Kidney capillary endothelial cell (primary cell): ENCODE measurements around the gene C6orf141.

ENCODE experiments used
- DNase-seq: peaks from one replicate; pipeline ENCODE4 v3.0.0-alpha.2; 2018; ENCODE audit warnings: low spot score

Gene C6orf141

GRCh38 chr6:49540614-49541013 lies 9.9 kb upstream of the C6orf141 start:
- no peak for DNase-seq

GRCh38 chr6:49541210-49541724 lies 9.2 kb upstream of the C6orf141 start:
- peak; percentile 60 for DNase-seq

- DNase-seq, result no peak
Observed at GRCh38 chr6:49541936-49542335, 8.5 kb upstream of the C6orf141 start.

- DNase-seq, result no peak
Observed at GRCh38 chr6:49543087-49543858, 7.2 kb upstream of the C6orf141 start.

DNA sequence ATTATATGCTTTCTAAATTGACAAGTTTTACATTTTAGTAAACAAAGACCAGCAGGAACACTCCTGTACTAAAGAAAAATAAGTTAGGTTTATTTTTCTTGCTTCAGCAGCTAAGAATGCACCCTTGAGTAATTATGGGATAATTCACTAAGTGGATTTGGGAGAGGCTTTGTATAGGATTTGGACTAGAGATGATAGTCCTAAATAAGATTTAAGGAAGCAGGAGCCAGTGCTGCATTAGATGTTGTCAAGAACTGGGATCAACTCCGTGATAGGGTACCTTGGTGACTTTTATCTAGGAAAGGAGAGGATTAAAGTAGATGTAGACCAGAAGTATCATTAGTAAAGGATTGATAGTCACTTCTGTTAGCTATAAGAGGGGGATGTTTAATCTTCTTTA lies 4.1 kb upstream of the C6orf141 start:
- no peak for DNase-seq

DNA sequence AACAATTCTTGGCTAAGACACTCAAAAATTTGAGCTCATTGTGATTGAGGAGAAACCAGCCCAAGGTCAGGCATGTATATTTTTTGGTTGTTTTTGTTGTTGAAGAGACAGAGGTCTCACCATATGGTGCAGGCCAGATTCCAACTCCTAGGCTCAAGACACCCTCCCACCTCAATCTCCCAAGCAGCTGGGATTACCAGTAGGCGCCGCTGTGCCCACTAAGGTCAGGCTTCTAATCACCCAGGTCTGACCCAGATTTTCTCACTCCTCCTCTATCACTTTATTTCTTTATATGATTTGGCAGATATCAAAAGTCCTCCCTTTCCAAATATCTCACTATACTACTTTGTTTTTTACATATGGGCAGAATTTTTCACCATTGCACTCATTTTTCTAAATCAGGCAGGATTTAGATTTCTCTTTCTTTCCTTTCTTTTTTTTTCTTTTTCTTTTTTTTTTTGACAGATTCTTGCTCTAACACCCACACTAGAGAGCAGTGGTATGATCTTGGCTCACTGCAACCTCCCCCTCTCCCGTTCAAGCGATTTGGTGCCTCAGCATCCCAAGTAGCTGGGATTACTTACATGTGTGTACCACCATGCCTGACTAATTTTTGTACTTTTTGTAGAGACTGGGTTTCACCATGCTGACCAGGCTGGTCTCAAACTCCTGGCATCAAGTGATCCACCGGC lies 1.7 kb upstream of the C6orf141 start:
- DNase-seq, result no peak

DNA sequence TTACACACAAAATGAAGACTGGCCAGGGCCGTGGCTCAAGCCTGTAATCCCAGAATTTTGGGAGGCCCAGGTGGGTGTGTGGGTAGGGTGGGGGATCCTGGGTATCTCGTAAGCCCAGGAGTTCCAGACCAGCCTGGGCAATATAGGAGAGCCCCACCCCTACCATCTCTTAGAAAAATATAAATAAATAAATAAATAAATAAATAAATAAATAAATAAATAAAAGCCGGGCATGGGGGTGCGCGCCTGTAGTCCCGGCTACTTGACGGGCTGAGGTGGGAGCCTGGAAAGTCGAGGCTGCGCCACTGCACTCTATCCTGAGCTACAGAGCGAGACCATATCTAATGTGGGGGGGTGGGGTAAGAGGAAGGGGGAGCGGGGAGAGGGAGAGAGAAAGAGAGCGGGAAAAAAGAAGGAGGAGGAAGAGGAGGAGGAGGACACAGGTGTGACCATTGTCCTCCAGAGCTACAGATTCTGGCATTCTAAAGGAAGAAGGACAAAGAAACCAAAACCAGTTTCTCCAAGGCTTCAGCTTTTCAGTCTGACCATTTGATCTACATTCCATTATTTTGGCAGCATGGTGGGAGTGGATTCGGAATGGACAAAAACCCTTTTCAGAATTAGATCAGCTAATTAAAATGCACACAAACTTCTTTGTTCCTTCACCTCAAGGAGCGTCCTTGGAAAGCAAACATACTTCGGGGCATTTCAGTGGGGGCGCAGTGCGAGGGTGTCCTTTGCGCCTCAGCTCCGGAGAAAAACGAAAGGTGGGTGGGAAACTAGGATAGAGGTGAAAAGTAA lies 577 bp upstream of the C6orf141 start:
- no peak for DNase-seq

DNA sequence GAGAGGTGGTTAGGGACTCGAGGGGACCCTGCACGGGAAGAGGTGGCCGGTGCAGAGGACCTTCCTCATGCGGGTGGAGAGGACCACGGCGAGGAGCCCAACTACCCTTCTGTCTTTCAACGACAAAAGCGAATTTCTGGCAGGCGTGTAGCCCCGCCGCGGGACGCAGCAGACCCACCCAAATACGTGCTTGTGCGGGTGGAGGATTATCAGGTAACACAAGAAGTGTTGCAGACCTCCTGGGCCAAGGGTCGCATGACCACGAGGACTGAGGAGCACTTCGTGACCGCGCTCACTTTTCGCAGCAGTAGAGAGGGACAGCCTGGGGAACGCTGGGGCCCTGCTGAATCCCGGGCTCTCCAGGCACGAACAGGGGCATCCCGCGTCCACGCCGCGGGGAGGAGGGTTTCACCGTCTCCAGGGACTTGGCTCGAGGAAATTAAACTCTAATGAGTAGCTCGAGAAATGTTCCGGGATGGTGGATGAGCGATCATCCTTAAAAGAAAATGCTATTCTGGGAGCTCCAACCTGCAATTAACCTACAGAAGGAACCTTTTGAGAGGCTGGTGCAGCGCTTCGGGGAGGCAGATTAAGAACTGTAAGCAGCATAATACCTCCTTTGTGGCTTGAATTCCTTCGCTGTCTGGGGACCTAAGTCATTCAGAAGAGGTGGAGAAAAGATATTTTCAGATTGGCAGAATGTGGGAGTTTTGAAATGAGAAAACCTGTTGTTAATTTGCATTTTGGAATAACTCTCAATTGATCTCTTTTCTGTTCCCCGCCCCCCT lies 804 bp downstream of the C6orf141 start:
- no peak for DNase-seq

DNA sequence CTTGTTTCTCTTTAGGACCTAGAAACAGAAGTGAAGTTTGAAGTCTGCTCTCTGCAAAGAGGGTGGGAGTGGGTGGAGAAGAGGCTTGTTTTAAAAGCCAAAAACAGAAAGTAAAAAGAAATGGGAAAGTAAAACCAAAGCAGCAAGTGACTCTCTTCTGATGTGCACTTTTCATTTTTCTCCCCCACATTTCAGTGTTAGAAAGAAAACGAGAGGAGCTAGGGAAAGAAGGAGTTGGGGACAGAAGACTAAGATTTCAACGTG lies 1.3 kb downstream of the C6orf141 start:
- no peak for DNase-seq

- no peak for DNase-seq
Observed at GRCh38 chr6:49552596-49552995, 2.1 kb downstream of the C6orf141 start.

- no peak for DNase-seq
Observed at GRCh38 chr6:49553384-49553783, 2.9 kb downstream of the C6orf141 start.

DNA sequence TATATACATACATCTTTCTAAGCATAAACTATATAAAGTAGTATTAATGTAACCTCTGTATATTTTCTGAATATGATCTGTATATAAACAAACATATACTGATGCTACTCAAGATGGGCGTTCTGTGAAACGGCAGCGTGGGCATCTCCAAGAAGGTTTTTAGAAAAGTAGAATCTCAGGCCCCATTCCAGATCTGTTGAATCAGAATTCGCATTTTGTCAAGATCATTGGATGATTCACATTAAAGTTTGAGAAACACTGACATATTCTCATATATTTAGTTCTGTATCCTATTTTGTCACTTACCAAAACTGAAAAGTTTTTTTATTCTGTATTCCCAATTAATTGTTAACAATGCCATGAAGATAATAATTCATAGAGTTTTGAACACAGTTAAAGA lies 5.5 kb downstream of the C6orf141 start:
- no peak for DNase-seq

DNA sequence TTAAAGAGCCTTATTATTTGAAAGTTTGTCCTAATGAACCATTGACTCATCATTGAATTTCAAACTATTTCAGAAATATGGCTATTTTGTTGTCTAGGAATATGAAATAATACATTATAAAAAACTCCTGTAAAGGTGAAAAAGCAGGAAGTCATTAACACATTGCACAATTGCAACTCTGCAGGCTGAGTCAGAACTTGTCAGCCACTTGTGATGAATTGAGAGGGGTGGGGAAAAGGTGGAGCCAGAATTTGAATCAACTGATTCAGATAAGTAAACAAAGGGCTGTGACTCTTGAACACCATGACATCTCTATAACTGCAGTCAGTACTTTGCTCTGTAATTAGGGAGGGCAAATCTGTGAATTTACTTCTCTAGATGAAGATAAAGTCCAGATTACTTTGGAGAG lies 6.0 kb downstream of the C6orf141 start:
- DNase-seq, result peak; percentile 84

DNA sequence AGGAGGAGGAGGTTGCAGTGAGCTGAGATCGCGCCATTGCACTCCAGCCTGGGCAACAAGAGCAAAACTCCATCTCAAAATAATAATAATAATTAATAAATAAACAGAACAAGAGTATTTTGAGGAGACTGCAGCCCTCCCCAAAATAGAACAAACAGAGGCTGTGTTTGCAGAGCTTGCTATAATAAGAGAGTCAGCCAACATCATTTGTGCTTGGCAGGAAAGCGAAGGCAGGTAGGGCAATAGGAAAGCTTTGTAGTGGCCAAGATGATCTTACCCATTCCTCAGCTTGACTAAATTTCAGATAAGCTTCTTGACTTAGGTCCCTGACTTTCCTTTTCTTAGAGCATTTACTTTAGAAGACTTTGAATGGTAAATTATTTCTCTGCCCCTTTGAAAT lies 6.7 kb downstream of the C6orf141 start:
- DNase-seq, result no peak

DNA sequence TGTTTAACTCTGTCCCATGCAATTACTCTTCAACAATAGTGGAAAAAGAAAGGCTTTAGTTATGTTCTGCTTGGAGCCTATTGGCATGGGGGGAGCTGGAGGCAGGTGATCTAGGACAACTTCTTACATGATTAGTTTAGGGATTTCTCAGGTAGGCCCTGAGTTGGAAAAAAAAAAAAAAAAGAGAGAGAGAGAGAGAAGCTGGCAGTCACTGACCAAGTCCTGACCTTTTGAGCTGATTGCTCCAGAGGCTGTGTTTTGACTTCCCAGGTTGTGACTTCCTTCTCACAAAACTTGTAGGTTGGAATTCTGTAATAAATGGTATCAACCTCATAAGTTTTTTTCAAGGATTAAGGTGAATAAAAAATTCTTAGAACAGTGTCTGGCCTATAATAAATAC lies 7.8 kb downstream of the C6orf141 start:
- no peak for DNase-seq

- no peak for DNase-seq
Observed at GRCh38 chr6:49563006-49563886, 12.8 kb downstream of the C6orf141 start.

DNA sequence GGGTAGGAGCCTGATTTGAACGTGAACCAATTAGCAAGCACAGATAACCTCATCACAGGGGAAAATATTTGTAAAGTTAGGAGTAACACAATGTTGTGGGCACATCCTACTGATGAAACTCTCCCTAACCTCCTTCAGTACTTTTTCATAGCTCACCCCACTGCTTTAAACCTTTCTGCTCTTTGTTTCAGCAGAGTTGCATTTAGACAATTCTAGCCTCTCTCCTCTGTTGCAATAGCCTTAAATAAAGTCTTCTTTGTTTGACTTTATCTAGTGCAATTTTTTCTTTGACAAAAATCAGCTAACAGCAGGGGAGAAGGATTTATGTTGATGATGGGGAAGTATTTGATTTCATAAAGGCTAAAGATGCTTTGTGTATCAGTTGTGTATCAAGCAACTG lies 14.1 kb downstream of the C6orf141 start:
- no peak for DNase-seq

GRCh38 chr6:49565261-49565660 lies 14.8 kb downstream of the C6orf141 start:
- no peak for DNase-seq

DNA sequence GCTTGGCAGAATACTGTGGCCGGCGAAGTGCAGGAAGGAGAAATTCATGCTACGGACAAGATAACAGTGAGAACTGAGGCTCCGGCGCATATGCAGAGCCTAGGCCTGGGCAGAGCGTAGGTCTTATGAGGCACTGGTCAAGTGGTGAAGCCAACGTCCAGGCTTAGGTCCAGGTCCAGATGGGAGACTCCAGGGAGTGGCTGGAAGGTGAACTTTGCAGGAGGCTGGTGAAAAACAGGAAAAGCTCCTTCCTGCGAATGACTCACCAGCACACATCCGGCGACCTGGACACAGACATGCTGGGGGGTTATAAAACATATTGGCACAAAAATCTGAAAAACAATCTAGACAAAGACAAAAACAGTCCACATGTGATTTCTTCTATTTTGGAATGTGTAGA lies 15.4 kb downstream of the C6orf141 start:
- DNase-seq, result peak; percentile 89

- peak; percentile 39 for DNase-seq
Observed at GRCh38 chr6:49570474-49571079, 20.1 kb downstream of the C6orf141 start.

- DNase-seq, result no peak
Observed at GRCh38 chr6:49576618-49577017, 26.1 kb downstream of the C6orf141 start.
